Lower leg skin (tissue), 4 donors: ENCODE data around the gene TMPRSS6. TPM values are rescaled to one million over a fixed set of nuclear protein-coding genes. Genes with fewer than 3 reads are reported as not detected.

Experiments used
- DNase-seq, 2 donors: peaks; one replicate each; pipeline ENCODE4 v3.0.0-alpha.2; 2019; ENCODE audit warnings: low spot score in 2 of 2
- H3K4me3 ChIP-seq: fragments of 200-600 bp; sonication (generic); 2 replicates; pipeline ENCODE4 v1.5.1; 2017; ENCODE audit warnings: mild to moderate bottlenecking, low read depth; ENCODE audit not compliant: poor library complexity, severe bottlenecking
- CTCF ChIP-seq, 3 donors: fragments of 450-650 bp; IDR thresholded peaks; one replicate each; pipeline ENCODE4 v1.5.1; 2016; ENCODE audit warnings: antibody characterized with exemption in 3 of 3, mild to moderate bottlenecking in 3 of 3, moderate library complexity in 2 of 3
- POLR2A ChIP-seq, 2 donors: fragments of 450-650 bp; IDR thresholded peaks; one replicate each; pipeline ENCODE4 v1.6.1; 2016 to 2017; ENCODE audit warnings: antibody characterized with exemption in 2 of 2, mild to moderate bottlenecking in 1 of 2, moderate library complexity in 1 of 2
- WGBS, 2 donors: methylation state at CpG; one replicate each; pipeline ENCODE4 v1.1.5; 2018; 5-methylcytosine and 5-hydroxymethylcytosine counted together
- intact Hi-C: fragments of 100-400 bp; cut with DNase I; formaldehyde crosslinking; loops from one replicate; pipeline ENCODE4 v1.15.0; 2023; ENCODE audit warnings: low total_unique reads
- total RNA-seq, 4 donors: library from RNA; depleted of rRNA; stranded (reverse); fragments of >200 nt; gene quantifications; one replicate each; pipeline ENCODE4 v1.1.0, GENCODE V29; 2016

The TMPRSS6 gene
- total RNA-seq, 4 donors from 2014 or later = 0.65 to 7.5 (median 2.8) TPM

- intact Hi-C loops = no loop called here
- no peak overlapping the region for H3K4me3 ChIP-seq
- 84 to 85% methylated on average over 5 of the region's 5 CpGs for WGBS, 2 donors
- TF ChIP-seq CTCF (IDR thresholded peaks at IDR 0.05) = no peak
- TF ChIP-seq POLR2A (IDR thresholded peaks at IDR 0.05) = no peak
- DNase-seq = no peak
These were observed 8.6 kb upstream of the TMPRSS6 start for GRCh38 chr22:37118083-37118482.

- intact Hi-C loops = no loop called here
- no peak for DNase-seq
- TF ChIP-seq CTCF (IDR thresholded peaks at IDR 0.05) (no peak), POLR2A (IDR thresholded peaks at IDR 0.05) (no peak)
- 33 to 35% methylated on average over 4 of the region's 4 CpGs for WGBS, 2 donors
- H3K4me3 ChIP-seq = no peak overlapping the region
These were observed 7.6 kb upstream of the TMPRSS6 start for GRCh38 chr22:37117092-37117491.

GRCh38 chr22:37115032-37115431 is 5.5 kb upstream of the TMPRSS6 start:
- no peak for TF ChIP-seq CTCF (IDR thresholded peaks at IDR 0.05)
- TF ChIP-seq POLR2A (IDR thresholded peaks at IDR 0.05) = no peak
- H3K4me3 ChIP-seq = no peak overlapping the region
- no peak for DNase-seq
- intact Hi-C loops = no loop called here
- 63 to 76% methylated on average over 11 of the region's 11 CpGs for WGBS, 2 donors

- no peak for TF ChIP-seq CTCF (IDR thresholded peaks at IDR 0.05)
- TF ChIP-seq POLR2A (IDR thresholded peaks at IDR 0.05) = no peak
- DNase-seq = no peak
- H3K4me3 ChIP-seq = no peak overlapping the region
- 71 to 86% methylated on average over 8 of the region's 8 CpGs for WGBS, 2 donors
- intact Hi-C loops = no loop called here
These were observed 4.2 kb upstream of the TMPRSS6 start for GRCh38 chr22:37113757-37114156.

- DNase-seq = no peak
- WGBS, 2 donors = 53 to 69% methylated on average over 11 to 12 of the region's 12 CpGs
These were observed 2.7 kb upstream of the TMPRSS6 start for GRCh38 chr22:37112084-37112728.

More at GRCh38 chr22:37112084-37112728, 2.7 kb upstream of the TMPRSS6 start:
- H3K4me3 ChIP-seq = no peak overlapping the region
- intact Hi-C loops = no loop called here
- TF ChIP-seq CTCF (IDR thresholded peaks at IDR 0.05) (no peak), POLR2A (IDR thresholded peaks at IDR 0.05) (no peak)
